Liver (tissue), 9 donors: Measurements from ENCODE around the gene SET. TPM values are rescaled to one million over a fixed set of nuclear protein-coding genes. Genes with fewer than 3 reads are reported as not detected.
A peak's percentile ranks its signal among the peaks of the same experiment; 100 is the strongest.

Experiments used
- DNase-seq: peaks from one replicate; pipeline ENCODE4 v3.0.0-alpha.2; 2017; ENCODE audit warnings: low spot score
- H3K27ac ChIP-seq, 2 donors: one replicate each; pipeline ENCODE4 v1.7.0; 2013; ENCODE audit warnings: inconsistent platforms in 2 of 2, low read length in 2 of 2, control low read depth in 1 of 2, low read depth in 1 of 2, mild to moderate bottlenecking in 1 of 2
- H3K27me3 ChIP-seq, 4 donors: one replicate each; pipeline versions ENCODE4 v1.6.1 to v1.7.0; 2013; ENCODE audit warnings: low read length in 3 of 4, inconsistent platforms in 1 of 4, mild to moderate bottlenecking in 1 of 4, moderate library complexity in 1 of 4; ENCODE audit not compliant: control insufficient read depth in 4 of 4, insufficient read depth in 4 of 4
- H3K36me3 ChIP-seq, 4 donors: one replicate each; pipeline versions ENCODE4 v1.6.1 to v1.7.0; 2013; ENCODE audit warnings: low read length in 3 of 4, mild to moderate bottlenecking in 3 of 4, low read depth in 1 of 4, moderate library complexity in 1 of 4; ENCODE audit not compliant: control insufficient read depth in 4 of 4, insufficient read depth in 3 of 4
- H3K4me1 ChIP-seq, 4 donors: one replicate each; pipeline versions ENCODE4 v1.6.1 to v1.7.0; 2013; ENCODE audit warnings: low read length in 3 of 4, mild to moderate bottlenecking in 3 of 4, moderate library complexity in 1 of 4; ENCODE audit not compliant: control insufficient read depth in 4 of 4, insufficient read depth in 4 of 4
- H3K4me3 ChIP-seq, 3 donors: one replicate each; pipeline versions ENCODE4 v1.6.1 to v1.7.0; 2013; ENCODE audit warnings: low read length in 3 of 3, control low read depth in 1 of 3, low read depth in 1 of 3, mild to moderate bottlenecking in 1 of 3
- H3K9ac ChIP-seq, 2 donors: one replicate each; pipeline ENCODE4 v1.7.0; 2013; ENCODE audit warnings: low read length in 2 of 2, mild to moderate bottlenecking in 2 of 2, moderate library complexity in 2 of 2, control low read depth in 1 of 2, low read depth in 1 of 2
- H3K9me3 ChIP-seq, 4 donors: one replicate each; pipeline versions ENCODE4 v1.6.1 to v1.7.0; 2013; ENCODE audit warnings: low read length in 3 of 4; ENCODE audit not compliant: control insufficient read depth in 4 of 4
- ATF3 ChIP-seq: IDR thresholded peaks from 2 replicates; pipeline ENCODE4 v1.6.1; 2016; ENCODE audit warnings: antibody characterized with exemption
- EGR1 ChIP-seq, 2 donors: IDR thresholded peaks; 2 replicates each; pipeline ENCODE4 v1.6.1; 2016 to 2018; ENCODE audit warnings: antibody characterized with exemption in 2 of 2, low read depth in 2 of 2
- HNF4G ChIP-seq: IDR thresholded peaks from 2 replicates; pipeline ENCODE4 v1.6.1; 2016; ENCODE audit warnings: antibody characterized with exemption
- JUND ChIP-seq, 2 donors: IDR thresholded peaks; 2 replicates each; pipeline ENCODE4 v1.6.1; 2016; ENCODE audit warnings: antibody characterized with exemption in 2 of 2
- MAX ChIP-seq: IDR thresholded peaks from 2 replicates; pipeline ENCODE4 v1.6.1; 2016; ENCODE audit warnings: antibody characterized with exemption
- NR2F2 ChIP-seq: IDR thresholded peaks from 2 replicates; pipeline ENCODE4 v1.6.1; 2016; ENCODE audit warnings: antibody characterized with exemption
- RXRA ChIP-seq, 2 donors: IDR thresholded peaks; 2 replicates each; pipeline ENCODE4 v1.6.1; 2017 to 2018; ENCODE audit warnings: antibody characterized with exemption in 2 of 2, mild to moderate bottlenecking in 1 of 2
- ZBTB33 ChIP-seq: IDR thresholded peaks from 2 replicates; pipeline ENCODE4 v1.6.1; 2016; ENCODE audit warnings: antibody characterized with exemption
- WGBS: extraction: QIAGEN DNeasy Blood & Tissue Kit; methylation state at CpG from one replicate; pipeline ENCODE4 v1.1.7; 2013; 5-methylcytosine and 5-hydroxymethylcytosine counted together
- polyA plus RNA-seq, 2 donors: library from polyadenylated mRNA; stranded (reverse) in 1 of 2; unstranded in 1 of 2; fragments of 200-250 nt in 1 of 2; fragments of >200 nt in 1 of 2; fragmentation: Nextera tagmentation in 1 of 2; extraction: Ambion mirVana in 1 of 2; gene quantifications; one replicate each; pipeline versions ENCODE4 v1.2.1 to v1.2.3, GENCODE V29; 2013 to 2015
- total RNA-seq, 2 donors: library from RNA; depleted of rRNA; stranded (reverse); fragments of >200 nt; gene quantifications; one replicate each; pipeline ENCODE4 v1.2.3, GENCODE V29; 2014
- donor health status: healthy.
- donor health status: healthy.
- donor health status: healthy.
- donor health status: healthy.
- donor health status: healthy.

SET gene
- total and polyA plus RNA-seq, 4 donors: 58.2 to 95.6 (median 69.3) TPM

DNA sequence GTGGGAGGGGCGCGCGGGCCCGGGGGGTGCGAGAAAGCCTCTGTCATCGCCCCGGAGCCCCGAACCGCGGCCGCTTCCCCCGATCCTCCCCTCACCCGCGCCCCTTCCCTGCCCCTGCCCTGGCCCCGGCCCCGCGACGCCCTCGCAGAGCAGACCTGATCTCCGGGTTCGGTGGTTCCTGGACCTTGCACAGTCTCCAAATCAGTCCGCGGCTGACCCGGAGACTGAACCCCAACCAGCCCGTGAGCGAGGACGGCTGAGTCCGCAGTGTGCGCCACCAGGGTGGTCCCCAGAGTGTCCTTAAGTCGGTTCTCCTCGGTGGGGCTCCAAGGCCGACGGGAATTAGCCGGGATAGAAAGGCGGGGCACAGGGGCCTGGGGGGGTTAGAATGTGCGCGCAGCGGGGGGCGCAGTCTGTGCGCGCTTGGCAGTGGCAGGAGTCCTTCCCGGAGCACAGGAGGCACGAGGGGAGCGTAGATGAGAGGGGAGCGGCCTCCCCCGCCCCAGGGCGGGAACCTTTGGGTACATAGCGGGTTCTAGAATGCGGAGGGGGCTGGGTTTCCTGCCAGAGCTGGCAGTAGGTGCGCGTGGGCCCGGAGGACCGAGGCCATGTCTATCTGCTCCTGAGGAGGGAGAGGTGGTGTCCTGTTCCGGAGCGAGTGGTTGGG is 14.1 kb downstream of the SET start:
- DNase-seq: no peak
- TF ChIP-seq EGR1 (IDR thresholded peaks at IDR 0.05; ENCODE audit: low read depth in 2 of 2) (no peak), JUND (IDR thresholded peaks at IDR 0.05) (no peak)
- H3K4me1 ChIP-seq: peaks cover 0 to 8% (median 0%) of the 10 kb centered on the region in 4 donors
- 24% methylated on average over 55 of the region's 55 CpGs for WGBS
- no peaks in the 10 kb centered on the region for H3K9me3 ChIP-seq
- peak overlapping the region in 2 of 3 donors; percentile 58 to 83 for H3K4me3 ChIP-seq
- H3K27ac ChIP-seq: peak overlapping the region in 1 of 2 donors; percentile 22
- H3K27me3 ChIP-seq: no peaks in the 10 kb centered on the region
- H3K9ac ChIP-seq: peak overlapping the region in 1 of 2 donors; percentile 39
- no peaks in the 10 kb centered on the region for H3K36me3 ChIP-seq

- H3K27me3 ChIP-seq: no peaks in the 10 kb centered on the region
- peak overlapping the region; percentile 18 to 22 for H3K27ac ChIP-seq
- H3K4me3 ChIP-seq: no peak overlapping the region
- TF ChIP-seq RXRA (IDR thresholded peaks at IDR 0.05): no peak
- peak; percentile 38 for TF ChIP-seq NR2F2
- peaks cover 0 to 8% (median 0%) of the 10 kb centered on the region in 4 donors for H3K4me1 ChIP-seq
- no peak for DNase-seq
- 79% methylated on average over 31 of the region's 31 CpGs for WGBS
- no peaks in the 10 kb centered on the region for H3K36me3 ChIP-seq
- H3K9me3 ChIP-seq: no peaks in the 10 kb centered on the region
- no peak overlapping the region for H3K9ac ChIP-seq
Measured at GRCh38 chr9:128703616-128704355, 14.8 kb downstream of the SET start.

DNA sequence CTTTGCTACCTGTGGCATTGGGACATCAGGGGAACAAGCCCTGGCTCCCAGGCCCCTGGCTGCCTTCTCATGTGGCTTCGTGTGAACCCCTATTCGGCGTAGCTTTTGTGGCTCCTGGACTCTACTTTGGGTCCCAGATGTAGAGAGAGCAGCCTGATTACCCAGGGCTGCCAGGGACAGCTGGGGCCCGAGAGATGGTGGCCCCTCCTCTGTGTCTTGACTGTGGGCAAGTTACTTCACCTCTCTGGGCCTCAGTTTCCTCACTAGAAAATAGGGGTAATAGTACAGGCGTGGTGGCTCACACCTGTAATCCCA is 15.3 kb downstream of the SET start:
- 93% methylated on average over 5 of the region's 5 CpGs for WGBS
- peak overlapping the region; percentile 9 to 18 for H3K27ac ChIP-seq

More for the DNA sequence above, 15.3 kb downstream of the SET start:
- DNase-seq: no peak
- TF ChIP-seq ATF3: no peak
- TF ChIP-seq HNF4G: no peak
- no peak for TF ChIP-seq MAX
- TF ChIP-seq ZBTB33: no peak
- TF ChIP-seq JUND (IDR thresholded peaks at IDR 0.05): no peak
- Histone ChIP-seq H3K9me3 (no peaks in the 10 kb centered on the region), H3K4me1 (peaks cover 0 to 8% (median 0%) of the 10 kb centered on the region in 4 donors), H3K9ac (no peak overlapping the region), H3K36me3 (no peaks in the 10 kb centered on the region), H3K27me3 (no peaks in the 10 kb centered on the region), H3K4me3 (no peak overlapping the region)
